HG03575 (cell line): ENCODE results near the gene GSTM2.
"Not testable (repeated sequence)": the region's sequence is repeated elsewhere in the genome, so short reads cannot be mapped to it uniquely, and the experiment has no call there.

Experiments used
- ATAC-seq: cut with Tn5 transposase; IDR thresholded peaks from one replicate; pipeline ENCODE4 v1.9.1; 2021; ENCODE audit not compliant: unreplicated experiment, insufficient number of reproducible peaks, low FRiP score; ENCODE audit errors: extremely low read depth

Gene GSTM2

DNA sequence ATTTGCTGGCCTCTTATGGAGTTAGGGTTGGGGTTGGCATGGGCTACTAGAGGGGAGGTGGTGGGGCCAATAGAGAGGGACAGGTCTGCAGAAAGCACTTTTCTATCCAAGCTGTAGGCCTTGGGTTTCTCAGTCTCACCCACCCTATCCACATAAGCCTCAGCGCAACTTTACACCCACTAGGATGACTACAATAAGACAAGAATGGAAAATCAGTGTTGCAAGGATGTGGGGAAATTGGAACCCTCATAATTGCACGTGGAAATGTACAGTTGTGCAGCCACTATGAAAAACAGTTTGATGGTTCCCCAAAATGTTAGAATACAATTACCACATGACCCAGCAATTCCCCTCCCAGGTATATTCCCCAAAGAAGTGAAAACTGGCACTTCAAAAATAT lies 26.0 kb upstream of the GSTM2 start:
- no peak for ATAC-seq

DNA sequence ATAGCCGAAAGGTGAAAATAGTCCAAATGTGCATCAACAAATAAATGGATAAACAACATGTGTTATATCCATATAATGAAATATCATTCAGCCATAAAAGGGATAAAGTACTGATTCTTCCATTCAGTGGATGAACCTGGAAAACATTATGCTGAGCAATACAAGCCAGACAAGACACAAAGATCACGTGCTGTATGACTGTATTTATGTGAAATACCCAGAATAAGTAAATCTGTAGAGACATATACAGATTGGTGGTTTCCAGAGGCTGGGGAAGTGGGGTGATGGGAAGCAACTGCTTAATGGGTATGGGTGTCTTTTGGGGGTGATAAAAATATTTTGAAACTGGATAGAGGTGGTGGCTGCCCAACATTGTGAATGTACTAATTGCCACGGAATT lies 25.2 kb upstream of the GSTM2 start:
- ATAC-seq, result no peak

GRCh38 chr1:109643385-109644230 lies 24.2 kb upstream of the GSTM2 start:
- ATAC-seq, result no peak

GRCh38 chr1:109644670-109645069 lies 23.2 kb upstream of the GSTM2 start:
- no peak for ATAC-seq

DNA sequence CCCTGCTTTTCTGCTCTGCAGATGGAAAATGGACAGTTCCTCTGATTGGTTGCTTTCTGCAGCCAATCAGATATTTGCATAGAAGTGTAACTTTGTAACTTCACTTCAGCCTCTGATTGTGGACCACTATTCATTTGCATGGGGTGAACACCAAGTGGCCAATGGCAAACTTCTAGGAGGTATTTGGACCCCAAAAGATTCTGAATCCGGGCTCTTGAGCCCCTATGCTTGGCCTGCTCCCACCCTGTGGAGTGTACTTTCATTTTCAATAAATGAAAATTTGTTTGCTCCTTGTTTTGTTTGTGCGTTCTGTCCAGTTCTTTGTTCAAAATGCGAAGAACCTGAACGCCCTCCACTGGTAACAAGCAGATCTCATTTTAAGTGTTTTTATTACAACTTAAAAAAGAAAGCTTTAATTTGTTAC lies 18.4 kb upstream of the GSTM2 start:
- no peak for ATAC-seq

DNA sequence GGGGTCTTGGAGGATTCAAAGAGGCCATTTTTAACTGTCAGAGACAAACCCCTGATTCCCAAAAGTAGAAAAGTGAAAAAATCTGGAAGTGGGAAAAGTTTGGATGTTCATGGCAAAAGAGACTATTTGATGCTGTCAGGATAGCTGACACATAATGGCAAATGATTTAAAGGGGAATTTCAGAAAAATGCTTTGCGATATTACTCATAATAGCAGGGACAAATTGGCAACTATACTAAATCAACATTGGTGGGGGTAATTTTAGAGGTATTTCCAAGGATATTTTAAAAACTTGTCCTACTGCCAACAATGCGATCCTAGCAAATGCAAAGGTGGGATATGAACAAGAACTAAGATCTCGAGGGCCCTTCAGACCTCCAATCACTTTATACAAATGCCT lies 17.2 kb upstream of the GSTM2 start:
- no peak for ATAC-seq

DNA sequence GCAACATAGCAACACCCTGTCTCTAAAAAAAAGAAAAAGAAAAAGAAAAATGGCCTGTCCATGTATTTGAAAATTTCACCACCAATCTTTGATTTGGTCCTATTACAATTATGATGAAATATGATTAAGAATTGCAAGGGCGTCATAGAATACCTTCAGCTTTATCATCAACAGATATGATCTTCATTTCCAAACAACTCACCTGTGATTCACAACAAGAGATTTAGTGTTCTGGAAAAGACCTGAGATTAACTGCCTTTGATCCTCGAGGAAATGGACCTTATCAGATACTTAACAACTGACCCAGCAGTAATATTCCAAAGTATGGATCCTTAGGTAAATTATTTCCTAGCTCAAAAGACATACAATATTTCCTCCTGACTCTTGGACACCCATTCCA lies 15.5 kb upstream of the GSTM2 start:
- no peak for ATAC-seq

DNA sequence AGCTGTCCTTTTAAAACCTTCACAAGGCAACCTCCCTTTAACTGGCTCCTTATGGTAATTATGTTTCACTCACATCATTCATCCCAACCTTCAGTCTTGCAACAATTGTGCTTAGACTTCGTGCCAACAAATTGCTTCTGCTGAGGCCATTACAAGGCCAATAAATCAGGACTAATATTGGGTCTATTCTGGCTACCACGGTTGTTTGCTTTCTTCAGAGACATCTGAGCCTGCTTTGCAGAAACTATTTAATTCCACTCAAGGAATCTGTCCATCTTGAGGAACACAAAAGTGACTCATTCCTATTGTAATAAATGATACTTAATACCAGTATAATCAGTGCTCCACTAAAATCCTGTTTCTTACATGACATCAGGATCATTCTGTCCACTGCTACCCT lies 14.6 kb upstream of the GSTM2 start:
- no peak for ATAC-seq

DNA sequence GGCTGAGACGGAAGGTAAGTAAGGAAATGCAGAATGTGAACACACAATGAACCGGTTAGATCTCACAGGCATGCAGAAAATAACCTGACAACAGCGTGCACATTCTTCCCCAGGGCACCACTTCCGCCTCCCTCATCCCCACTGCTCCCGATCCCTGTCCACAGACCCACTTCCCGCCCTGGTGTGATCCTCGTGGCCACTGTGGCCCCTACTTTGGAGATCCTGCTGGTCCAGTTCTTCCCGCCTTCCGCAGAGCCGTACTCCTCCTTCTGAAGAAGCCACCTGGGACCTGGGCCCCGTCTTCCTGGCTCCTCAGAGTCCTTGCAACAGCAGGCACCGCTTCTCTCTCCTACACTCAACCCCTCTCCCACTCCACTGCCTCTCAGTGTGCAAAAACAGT lies 13.3 kb upstream of the GSTM2 start:
- no peak for ATAC-seq

DNA sequence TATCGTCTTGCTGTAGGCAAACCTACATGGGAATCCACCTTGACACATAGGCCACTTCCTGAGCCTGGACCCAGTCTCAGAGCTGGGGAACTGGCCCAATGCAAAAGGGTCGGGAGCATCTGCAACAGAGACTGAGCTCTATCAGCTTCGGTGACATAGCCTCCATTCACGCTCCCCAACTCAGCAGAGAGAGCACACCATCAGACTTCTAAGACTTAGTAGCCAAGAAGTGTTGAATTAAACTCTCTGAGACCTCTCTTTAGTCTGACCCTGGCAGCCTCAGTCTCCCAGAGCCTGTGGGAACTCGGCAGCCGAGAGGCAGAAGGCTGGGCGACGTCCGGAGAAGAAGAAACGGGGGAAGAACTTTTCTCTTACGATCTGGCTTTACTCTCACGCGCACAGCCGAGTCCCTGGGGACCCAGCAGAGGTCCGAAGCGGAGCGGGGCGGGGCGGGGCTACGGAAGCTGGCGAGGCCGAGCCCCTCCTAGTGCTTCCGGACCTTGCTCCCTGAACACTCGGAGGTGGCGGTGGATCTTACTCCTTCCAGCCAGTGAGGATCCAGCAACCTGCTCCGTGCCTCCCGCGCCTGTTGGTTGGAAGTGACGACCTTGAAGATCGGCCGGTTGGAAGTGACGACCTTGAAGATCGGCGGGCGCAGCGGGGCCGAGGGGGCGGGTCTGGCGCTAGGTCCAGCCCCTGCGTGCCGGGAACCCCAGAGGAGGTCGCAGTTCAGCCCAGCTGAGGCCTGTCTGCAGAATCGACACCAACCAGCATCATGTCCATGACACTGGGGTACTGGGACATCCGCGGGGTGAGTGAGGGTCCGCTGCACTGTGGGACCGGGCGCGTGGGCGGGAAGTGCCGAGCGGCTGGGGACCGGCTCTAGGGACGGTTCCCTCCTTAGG lies 12.0 kb upstream of the GSTM2 start, which contains the start of gene GSTM4:
Gene GSTM4 (plus strand): TSS at position 485 of the 905 bp plus-strand sequence. CDS start 291 bp downstream, at position 776.
- ATAC-seq, result no peak

DNA sequence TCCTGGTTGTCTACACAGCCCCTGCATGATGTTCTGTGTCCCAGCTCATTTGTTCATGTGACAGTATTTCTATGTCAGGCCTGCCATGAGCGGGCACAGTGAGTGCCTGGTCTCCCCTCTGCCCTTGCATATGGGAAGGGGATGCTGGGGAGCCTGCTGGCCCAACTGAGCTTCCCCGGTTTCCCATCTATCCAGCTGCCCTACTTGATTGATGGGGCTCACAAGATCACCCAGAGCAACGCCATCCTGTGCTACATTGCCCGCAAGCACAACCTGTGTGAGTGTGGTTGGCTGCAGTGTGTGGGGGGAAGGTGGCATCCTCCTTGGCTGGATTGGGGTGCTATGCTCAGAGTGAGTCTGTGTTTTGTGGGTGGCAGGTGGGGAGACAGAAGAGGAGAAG lies 10.5 kb upstream of the GSTM2 start:
- ATAC-seq, result no peak

- no peak for ATAC-seq
Observed at GRCh38 chr1:109657970-109658369, 9.9 kb upstream of the GSTM2 start.

GRCh38 chr1:109658533-109659042 lies 9.3 kb upstream of the GSTM2 start:
- ATAC-seq, result no peak

- ATAC-seq, result no peak
Observed at GRCh38 chr1:109659145-109659544, 8.7 kb upstream of the GSTM2 start.

GRCh38 chr1:109659997-109660690 lies 7.7 kb upstream of the GSTM2 start:
- ATAC-seq, result no peak

GRCh38 chr1:109660691-109661026 lies 7.2 kb upstream of the GSTM2 start:
- ATAC-seq, result not testable (repeated sequence)

GRCh38 chr1:109661391-109661790 lies 6.5 kb upstream of the GSTM2 start:
- no peak for ATAC-seq

GRCh38 chr1:109664671-109665070 lies 3.2 kb upstream of the GSTM2 start:
- no peak for ATAC-seq

DNA sequence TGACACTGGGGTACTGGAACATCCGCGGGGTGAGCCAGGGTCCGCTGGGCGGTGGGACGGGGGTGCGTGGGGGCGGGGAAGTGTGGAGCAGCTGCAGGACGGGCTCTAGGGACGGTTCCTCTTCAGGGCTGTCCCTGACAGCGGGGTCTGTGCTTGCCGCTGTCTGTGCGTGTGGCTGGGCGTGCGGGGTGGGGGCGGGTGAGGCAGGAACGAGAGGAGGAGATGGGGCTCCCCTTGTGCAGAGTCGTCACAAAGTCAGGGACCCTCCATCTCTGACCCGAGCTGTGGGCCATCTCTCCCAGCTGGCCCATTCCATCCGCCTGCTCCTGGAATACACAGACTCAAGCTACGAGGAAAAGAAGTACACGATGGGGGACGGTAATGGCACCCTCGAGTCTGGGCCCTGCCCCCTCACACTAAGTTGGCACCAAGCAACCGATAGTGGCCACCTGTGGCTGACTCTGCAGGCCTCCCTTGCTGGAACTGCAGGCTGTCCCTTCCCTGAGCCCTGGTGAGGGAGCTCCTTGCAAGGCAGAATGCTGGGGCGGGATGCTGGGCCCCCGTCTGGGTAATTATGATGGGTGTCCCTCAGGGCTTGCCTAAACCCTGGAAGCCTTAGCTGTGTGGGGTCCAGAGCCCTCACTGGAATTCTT lies 392 bp downstream of the GSTM2 start:
- no peak for ATAC-seq
